HG02642 (cell line): ENCODE results near the gene RBFA.

Experiments used
- ATAC-seq: cut with Tn5 transposase; IDR thresholded peaks from one replicate; pipeline ENCODE4 v1.9.1; 2021; ENCODE audit warnings: mild to moderate bottlenecking; ENCODE audit not compliant: unreplicated experiment, poor library complexity

RBFA gene

GRCh38 chr18:80068571-80069272 is 34.5 kb downstream of the RBFA start:
- ATAC-seq, result no peak

GRCh38 chr18:80070825-80071224 is 36.6 kb downstream of the RBFA start:
- ATAC-seq, result no peak

GRCh38 chr18:80074183-80074582 is 39.9 kb downstream of the RBFA start:
- no peak for ATAC-seq

- ATAC-seq, result no peak
Measured at GRCh38 chr18:80074697-80075096, 40.5 kb downstream of the RBFA start.

GRCh38 chr18:80075940-80076339 is 41.7 kb downstream of the RBFA start:
- no peak for ATAC-seq

- ATAC-seq, result no peak
Measured at GRCh38 chr18:80076379-80076778, 42.1 kb downstream of the RBFA start.

GRCh38 chr18:80077873-80078272 is 43.6 kb downstream of the RBFA start:
- ATAC-seq, result no peak
